Breast epithelium (tissue), 4 donors: ENCODE measurements around the gene ARHGAP9. TPM values are rescaled to one million over a fixed set of nuclear protein-coding genes. Genes with fewer than 3 reads are reported as not detected.
A peak's percentile ranks its signal among the peaks of the same experiment; 100 is the strongest.

Experiments
- DNase-seq, 2 donors: peaks; one replicate each; pipeline ENCODE4 v3.0.0-alpha.2; 2019; ENCODE audit warnings: low spot score in 2 of 2
- H3K27ac ChIP-seq, 2 donors: fragments of 200-600 bp; sonication (generic) in 1 of 2; one replicate each; pipeline ENCODE4 v1.5.1; 2016 to 2019; ENCODE audit warnings: mild to moderate bottlenecking in 1 of 2
- H3K27me3 ChIP-seq, 2 donors: fragments of 200-600 bp; sonication (generic) in 1 of 2; one replicate each; pipeline versions ENCODE4 v1.5.1 to v1.6.0; 2017 to 2019; ENCODE audit warnings: control low read depth in 1 of 2, mild to moderate bottlenecking in 1 of 2
- H3K36me3 ChIP-seq: fragments of 200-600 bp; one replicate; pipeline ENCODE4 v1.5.1; 2019
- H3K4me1 ChIP-seq, 2 donors: fragments of 200-600 bp; sonication (generic); one replicate each; pipeline ENCODE4 v1.5.1; 2016 to 2019; ENCODE audit warnings: control low read depth in 1 of 2
- H3K4me3 ChIP-seq, 3 donors: fragments of 200-600 bp; sonication (generic); 1 replicate in 2 of 3; 2 replicates in 1 of 3; pipeline ENCODE4 v1.5.1; 2016 to 2019; ENCODE audit warnings: mild to moderate bottlenecking in 3 of 3, moderate library complexity in 2 of 3
- H3K9me3 ChIP-seq, 2 donors: fragments of 200-600 bp; sonication (generic) in 1 of 2; one replicate each; pipeline ENCODE4 v1.5.1; 2016 to 2019; ENCODE audit warnings: control low read depth in 1 of 2
- POLR2A ChIP-seq: fragments of 450-650 bp; IDR thresholded peaks from one replicate; pipeline ENCODE4 v1.6.1; 2016; ENCODE audit warnings: antibody characterized with exemption, mild to moderate bottlenecking, moderate library complexity
- POLR2AphosphoS5 ChIP-seq, 3 donors: sonication (generic); formaldehyde crosslinking; IDR thresholded peaks; one replicate each; pipeline ENCODE4 v1.6.1; 2017; ENCODE audit warnings: antibody characterized with exemption in 3 of 3
- intact Hi-C: fragments of 100-400 bp; cut with DNase I; formaldehyde crosslinking; loops from one replicate; pipeline ENCODE4 v1.15.1; 2023; ENCODE audit warnings: low total_unique reads
- total RNA-seq, 3 donors: library from RNA; depleted of rRNA; stranded (reverse); fragments of >200 nt; gene quantifications; one replicate each; pipeline ENCODE4 v1.1.0, GENCODE V29; 2016
- TF ChIP-seq, protein P1 (sequence below), 3 donors: fragments of 450-650 bp; IDR thresholded peaks; one replicate each; pipeline ENCODE4 v1.5.1; 2016 to 2017; ENCODE audit warnings: antibody characterized with exemption in 3 of 3, mild to moderate bottlenecking in 3 of 3, moderate library complexity in 3 of 3

ARHGAP9 gene
- total RNA-seq, 3 donors from 2014 or later: 10.8 to 16.6 (median 11.1) TPM

DNA sequence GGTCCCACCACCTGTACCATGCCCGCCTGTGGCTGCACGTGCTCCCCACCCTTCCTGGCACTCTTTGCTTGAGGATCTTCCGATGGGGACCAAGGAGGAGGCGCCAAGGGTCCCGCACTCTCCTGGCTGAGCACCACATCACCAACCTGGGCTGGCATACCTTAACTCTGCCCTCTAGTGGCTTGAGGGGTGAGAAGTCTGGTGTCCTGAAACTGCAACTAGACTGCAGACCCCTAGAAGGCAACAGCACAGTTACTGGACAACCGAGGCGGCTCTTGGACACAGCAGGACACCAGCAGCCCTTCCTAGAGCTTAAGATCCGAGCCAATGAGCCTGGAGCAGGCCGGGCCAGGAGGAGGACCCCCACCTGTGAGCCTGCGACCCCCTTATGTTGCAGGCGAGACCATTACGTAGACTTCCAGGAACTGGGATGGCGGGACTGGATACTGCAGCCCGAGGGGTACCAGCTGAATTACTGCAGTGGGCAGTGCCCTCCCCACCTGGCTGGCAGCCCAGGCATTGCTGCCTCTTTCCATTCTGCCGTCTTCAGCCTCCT lies 23.4 kb downstream of the ARHGAP9 start:
- no peaks in the 10 kb centered on the region for H3K36me3 ChIP-seq
- TF ChIP-seq, protein P1, sequence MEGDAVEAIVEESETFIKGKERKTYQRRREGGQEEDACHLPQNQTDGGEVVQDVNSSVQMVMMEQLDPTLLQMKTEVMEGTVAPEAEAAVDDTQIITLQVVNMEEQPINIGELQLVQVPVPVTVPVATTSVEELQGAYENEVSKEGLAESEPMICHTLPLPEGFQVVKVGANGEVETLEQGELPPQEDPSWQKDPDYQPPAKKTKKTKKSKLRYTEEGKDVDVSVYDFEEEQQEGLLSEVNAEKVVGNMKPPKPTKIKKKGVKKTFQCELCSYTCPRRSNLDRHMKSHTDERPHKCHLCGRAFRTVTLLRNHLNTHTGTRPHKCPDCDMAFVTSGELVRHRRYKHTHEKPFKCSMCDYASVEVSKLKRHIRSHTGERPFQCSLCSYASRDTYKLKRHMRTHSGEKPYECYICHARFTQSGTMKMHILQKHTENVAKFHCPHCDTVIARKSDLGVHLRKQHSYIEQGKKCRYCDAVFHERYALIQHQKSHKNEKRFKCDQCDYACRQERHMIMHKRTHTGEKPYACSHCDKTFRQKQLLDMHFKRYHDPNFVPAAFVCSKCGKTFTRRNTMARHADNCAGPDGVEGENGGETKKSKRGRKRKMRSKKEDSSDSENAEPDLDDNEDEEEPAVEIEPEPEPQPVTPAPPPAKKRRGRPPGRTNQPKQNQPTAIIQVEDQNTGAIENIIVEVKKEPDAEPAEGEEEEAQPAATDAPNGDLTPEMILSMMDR (IDR thresholded peaks at IDR 0.05): peak; percentile 20 to 40 (median 39)
- TF ChIP-seq POLR2AphosphoS5 (IDR thresholded peaks at IDR 0.05): no peak
- no peak for TF ChIP-seq POLR2A
- H3K9me3 ChIP-seq: no peaks in the 10 kb centered on the region
- H3K4me1 ChIP-seq: peaks cover 4 to 14% of the 10 kb centered on the region in 2 donors
- intact Hi-C loops: no loop called here
- no peak for DNase-seq
- peak overlapping the region in 2 of 3 donors; percentile 25 to 34 for H3K4me3 ChIP-seq
- no peak overlapping the region for H3K27ac ChIP-seq
- no peaks in the 10 kb centered on the region for H3K27me3 ChIP-seq

GRCh38 chr12:57455374-57456144 lies 24.1 kb downstream of the ARHGAP9 start:
- Histone ChIP-seq H3K27ac (no peak overlapping the region), H3K9me3 (no peaks in the 10 kb centered on the region), H3K4me3 (peak overlapping the region in 2 of 3 donors; percentile 25 to 34), H3K36me3 (no peaks in the 10 kb centered on the region), H3K27me3 (no peaks in the 10 kb centered on the region), H3K4me1 (peaks cover 0 to 7% of the 10 kb centered on the region in 2 donors)
- TF ChIP-seq, protein P1 (IDR thresholded peaks at IDR 0.05): no peak
- no peak for TF ChIP-seq POLR2AphosphoS5 (IDR thresholded peaks at IDR 0.05)
- no peak for TF ChIP-seq POLR2A
- intact Hi-C loops: no loop called here
- DNase-seq: no peak

- no peaks in the 10 kb centered on the region for H3K9me3 ChIP-seq
- peak within 1 kb of the TSS in 2 of 3 donors; percentile 25 to 34 for H3K4me3 ChIP-seq
- H3K27ac ChIP-seq: no peak within 1 kb of the TSS
- H3K36me3 ChIP-seq: no peaks in the 10 kb centered on the region
- intact Hi-C loops: no loop called here
- no peak for TF ChIP-seq POLR2A
- no peak for TF ChIP-seq POLR2AphosphoS5 (IDR thresholded peaks at IDR 0.05)
- TF ChIP-seq, protein P1 (IDR thresholded peaks at IDR 0.05): no peak
- no peaks in the 10 kb centered on the region for H3K4me1 ChIP-seq
- no peak for DNase-seq
- H3K27me3 ChIP-seq: no peaks in the 10 kb centered on the region
Observed at GRCh38 chr12:57454566-57455373, 24.9 kb downstream of the ARHGAP9 start, which contains the start of gene INHBE. Gene INHBE (plus strand): TSS chr12:57455307. CDS start chr12:57455537, 230 bp downstream.

DNA sequence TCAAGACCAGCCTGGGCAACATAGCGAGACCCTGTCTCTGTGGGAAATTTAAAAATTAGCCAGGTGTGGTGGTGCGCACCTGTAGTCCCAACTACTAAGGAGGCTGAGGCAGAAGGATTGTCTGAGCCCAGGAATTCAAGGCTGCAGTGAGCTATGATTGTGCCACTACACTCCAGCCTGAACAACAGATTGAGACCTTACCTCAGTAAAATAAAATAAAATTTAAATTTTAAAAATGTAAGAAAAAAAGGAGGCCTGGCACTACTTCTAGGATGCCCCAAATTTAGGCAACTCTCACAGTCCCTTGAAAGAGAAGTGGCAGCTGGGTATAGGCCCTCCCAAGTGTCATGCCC lies 25.5 kb downstream of the ARHGAP9 start:
- Histone ChIP-seq H3K4me1 (no peaks in the 10 kb centered on the region), H3K27ac (no peak overlapping the region)
- DNase-seq: no peak

More for the DNA sequence above, 25.5 kb downstream of the ARHGAP9 start:
- Histone ChIP-seq H3K27me3 (no peaks in the 10 kb centered on the region), H3K9me3 (no peaks in the 10 kb centered on the region), H3K36me3 (no peaks in the 10 kb centered on the region), H3K4me3 (no peak overlapping the region)
- intact Hi-C loops: no loop called here
- TF ChIP-seq, protein P1 (IDR thresholded peaks at IDR 0.05): no peak
- TF ChIP-seq POLR2A (no peak), POLR2AphosphoS5 (IDR thresholded peaks at IDR 0.05) (no peak)
